ENCODE measurements around the gene TMEM87B.
"Not testable (repeated sequence)": the region's sequence is repeated elsewhere in the genome, so short reads cannot be mapped to it uniquely, and the experiment has no call there.

The TMEM87B gene

DNA sequence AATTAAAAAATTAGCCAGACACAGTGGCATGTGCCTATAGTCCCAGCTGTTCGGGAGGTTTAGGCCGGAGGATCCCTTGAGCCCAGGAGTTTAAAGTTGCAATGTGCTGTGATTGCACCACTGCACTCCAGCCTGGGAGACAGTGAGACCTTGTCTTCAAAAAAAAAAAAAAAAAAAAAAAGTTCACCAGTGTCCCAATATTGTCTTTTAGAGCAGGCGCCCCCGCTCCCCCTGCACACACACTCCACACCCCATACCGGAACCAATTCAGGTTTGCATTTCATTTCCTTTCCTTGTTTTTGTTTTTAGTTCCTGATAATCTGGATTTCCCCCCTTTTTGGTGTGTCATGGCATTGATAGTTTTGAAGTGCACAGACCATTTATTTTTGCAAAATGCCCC, 10.4 kb downstream of the TMEM87B start:
- FAIRE-seq, result no peak
- no peak for DNase-seq (ENCODE audit: low spot score)

DNA sequence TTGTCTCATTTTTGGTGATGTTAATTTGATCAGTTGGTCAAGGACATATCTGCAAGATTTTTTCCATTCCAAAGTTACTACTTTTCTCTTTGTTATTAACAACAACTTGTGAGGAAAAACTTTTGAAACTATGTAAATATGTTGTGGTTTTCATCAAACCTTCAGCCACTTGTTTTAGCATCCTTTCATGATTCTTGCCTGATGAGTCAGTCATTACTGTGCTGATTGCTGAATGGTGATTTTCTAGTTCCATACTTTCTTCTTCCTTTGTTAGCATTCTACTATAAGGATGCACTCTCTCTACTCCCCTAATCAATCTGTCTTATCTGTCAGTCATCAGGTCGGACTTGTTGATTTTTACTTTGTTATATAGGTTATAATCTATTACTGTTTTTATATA, 10.9 kb downstream of the TMEM87B start:
- no peak for DNase-seq (ENCODE audit: low spot score)
- FAIRE-seq, result peak; percentile 27

DNA sequence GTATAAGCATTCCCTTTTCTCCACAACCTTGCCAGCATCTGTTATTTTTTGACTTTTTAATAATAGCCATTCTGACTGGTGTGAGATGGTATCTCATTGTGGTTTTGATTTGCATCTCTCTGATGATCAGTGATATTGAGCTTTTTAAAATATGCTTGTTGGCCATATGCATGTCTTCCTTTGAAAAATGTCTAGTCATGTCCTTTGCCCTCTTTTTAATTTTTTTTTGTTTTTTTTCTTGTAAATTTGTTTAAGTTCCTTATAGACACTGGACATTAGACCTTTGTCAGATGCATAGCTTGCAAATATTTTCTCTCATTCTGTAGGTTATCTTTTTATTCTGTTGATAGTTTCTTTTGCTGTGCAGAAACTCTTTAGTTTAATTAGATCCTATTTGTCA, 14.7 kb downstream of the TMEM87B start:
- DNase-seq (ENCODE audit: low spot score); FAIRE-seq: not testable (repeated sequence)

DNA sequence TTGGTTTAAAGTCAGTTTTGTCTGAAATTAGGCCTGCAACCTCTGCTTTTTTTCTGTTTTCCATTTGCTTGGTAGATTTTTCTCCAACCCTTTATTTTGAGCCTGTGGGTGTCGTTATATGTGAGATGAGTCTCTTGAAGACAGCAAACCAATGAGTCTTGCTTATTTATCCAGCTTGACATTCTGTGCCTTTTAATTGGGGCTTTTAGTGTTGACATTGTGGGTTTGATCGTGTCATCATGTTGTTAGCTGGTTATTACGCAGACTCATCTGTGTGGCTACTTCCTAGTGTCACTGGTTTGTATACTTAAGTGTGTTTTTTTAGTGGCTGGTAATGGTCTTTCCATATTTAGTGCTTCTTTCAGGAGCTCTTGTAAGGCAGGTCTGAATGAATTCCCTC, 18.8 kb downstream of the TMEM87B start:
- FAIRE-seq, result no peak
- DNase-seq (ENCODE audit: low spot score), result no peak

DNA sequence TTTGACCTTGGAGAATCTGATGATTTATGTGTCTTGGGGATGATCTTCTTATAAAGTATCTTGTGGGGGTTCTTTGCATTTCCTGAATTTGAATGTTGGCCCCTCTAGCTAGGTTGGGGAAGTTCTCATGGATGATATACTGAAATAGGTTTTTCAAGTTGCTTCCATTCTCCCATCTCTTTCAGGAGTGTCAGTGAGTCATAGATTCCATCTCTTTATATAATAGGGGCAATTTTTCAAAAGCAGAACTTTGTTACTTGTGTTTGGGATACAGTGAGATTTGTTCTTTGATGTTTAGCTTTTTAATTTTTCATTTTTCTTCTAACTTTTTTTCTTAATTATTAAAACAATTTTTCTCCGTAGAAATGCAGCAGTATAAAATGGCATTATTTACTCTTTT, 19.4 kb downstream of the TMEM87B start:
- no peak for FAIRE-seq
- no peak for DNase-seq (ENCODE audit: low spot score)

DNA sequence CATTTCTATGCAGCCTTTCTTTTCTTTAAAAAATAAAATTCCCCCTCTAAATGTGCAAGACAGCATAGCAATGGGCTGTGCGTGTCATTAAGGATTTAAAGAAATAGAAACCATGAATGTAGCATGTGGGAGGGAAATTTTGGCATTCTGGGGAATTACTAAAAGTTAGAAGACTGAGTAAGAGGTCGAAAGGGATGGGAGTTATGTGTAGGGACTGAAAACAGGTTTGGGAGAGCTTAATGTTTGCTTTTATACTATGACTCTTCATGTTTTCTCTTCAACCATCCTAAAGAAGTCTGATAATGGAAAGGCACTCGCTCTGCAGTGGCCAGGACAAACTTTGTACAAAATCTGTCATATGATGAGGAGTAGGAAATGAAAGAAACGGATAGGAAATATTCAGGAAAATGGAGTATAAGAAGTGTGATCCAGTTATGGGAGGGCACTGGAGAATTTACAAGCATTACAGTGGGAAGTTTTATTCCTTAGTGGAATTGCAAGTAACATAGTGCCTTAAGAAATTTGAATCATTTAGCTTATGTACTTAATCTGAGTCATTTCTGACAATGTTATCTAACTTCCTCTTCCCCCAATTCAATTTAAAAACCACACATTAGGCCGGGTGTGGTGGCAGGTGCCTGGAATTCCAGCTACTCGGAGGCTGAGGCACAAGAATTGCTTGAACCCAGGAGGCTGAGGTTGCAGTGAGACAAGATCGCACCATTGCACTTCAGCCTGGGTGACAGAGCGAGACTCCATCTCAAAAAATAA, 20.6 kb downstream of the TMEM87B start:
- no peak for DNase-seq (ENCODE audit: low spot score)
- FAIRE-seq, result no peak

DNA sequence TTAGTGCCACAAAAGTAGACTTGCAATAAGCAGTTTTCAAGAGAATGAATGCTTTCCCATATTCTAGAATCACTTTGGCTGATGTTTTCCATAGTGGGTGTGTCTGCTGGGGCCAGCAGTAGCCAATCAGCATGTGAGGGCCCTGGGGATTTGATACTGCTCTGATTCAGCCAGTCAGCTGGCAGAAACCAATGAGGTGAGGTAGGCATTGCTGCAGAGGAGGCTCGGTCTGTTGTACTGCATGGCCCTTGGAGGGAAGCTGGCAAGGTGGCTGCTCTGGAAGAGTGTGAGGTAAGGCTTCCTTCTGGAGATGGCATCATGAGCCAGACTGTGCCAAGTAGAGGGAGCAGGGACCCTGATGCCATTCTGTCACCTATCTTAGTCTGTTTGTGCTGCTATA, 22.7 kb downstream of the TMEM87B start:
- DNase-seq (ENCODE audit: low spot score), result no peak
- no peak for FAIRE-seq

DNA sequence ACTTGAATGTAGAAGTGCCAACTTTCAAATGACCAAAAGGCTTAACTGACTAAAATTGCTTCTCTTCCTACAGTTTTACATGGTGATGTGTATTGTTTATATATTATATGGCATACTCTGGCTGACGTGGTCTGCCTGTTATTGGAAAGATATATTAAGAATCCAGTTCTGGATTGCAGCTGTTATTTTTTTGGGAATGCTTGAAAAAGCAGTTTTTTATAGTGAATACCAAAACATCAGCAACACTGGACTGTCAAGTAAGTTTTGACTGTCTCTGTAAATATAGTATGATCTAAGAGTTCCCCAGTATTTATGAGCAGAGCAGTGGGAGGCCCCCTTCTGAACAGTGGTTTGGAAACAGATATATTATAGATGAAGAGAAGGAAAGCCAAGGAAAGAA, 26.2 kb downstream of the TMEM87B start:
- FAIRE-seq, result no peak
- DNase-seq (ENCODE audit: low spot score), result no peak

DNA sequence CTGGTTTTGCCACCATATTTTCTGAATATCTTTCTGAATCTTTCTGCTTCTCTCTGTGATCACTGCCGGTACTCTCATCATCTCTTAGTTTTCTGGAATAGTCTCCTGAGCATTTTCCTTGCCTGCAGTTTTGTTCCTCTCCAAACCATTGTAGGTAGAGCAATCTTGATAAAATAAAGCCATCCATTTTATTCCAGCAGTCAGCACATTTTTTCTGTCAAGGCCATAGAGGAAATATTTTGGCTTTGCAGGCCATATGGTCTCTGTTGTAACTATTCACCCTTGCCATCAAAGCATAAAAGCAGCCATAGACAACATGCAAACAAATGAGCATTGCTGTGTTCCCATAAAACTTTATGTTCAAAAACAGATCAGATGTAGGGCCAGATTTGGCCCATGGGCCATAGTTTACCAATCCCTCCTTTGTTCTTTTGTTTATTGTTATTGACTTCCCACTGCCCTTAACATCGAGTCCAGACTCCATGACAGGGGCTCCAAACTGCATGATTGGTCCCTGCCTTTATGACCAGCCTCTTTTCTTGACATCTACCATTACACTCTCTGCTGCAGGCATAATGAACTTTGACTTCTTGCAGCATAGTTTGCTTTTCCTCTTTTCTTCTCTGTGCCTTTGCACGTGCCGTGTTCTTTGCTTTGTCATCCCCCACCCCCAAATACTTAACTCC, 29.8 kb downstream of the TMEM87B start:
- no peak for DNase-seq (ENCODE audit: low spot score)
- FAIRE-seq, result no peak

DNA sequence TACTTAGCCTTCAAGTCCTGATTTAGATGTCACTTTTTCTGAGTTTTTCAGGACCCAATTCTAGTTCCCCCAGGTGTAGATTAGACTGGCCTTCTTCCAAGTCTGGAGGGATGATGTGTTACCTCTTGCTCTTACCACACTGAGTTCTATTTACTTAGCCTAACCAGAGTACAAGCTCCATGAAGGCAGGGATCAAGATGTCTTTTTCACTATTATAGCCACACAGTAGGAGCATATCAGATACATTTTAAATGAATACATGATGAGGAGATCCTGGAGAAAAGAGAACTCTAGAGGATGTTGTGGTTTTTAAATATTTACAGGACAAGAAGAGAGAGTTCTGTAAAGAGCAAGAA, 30.3 kb downstream of the TMEM87B start:
- no peak for DNase-seq (ENCODE audit: low spot score)
- no peak for FAIRE-seq

DNA sequence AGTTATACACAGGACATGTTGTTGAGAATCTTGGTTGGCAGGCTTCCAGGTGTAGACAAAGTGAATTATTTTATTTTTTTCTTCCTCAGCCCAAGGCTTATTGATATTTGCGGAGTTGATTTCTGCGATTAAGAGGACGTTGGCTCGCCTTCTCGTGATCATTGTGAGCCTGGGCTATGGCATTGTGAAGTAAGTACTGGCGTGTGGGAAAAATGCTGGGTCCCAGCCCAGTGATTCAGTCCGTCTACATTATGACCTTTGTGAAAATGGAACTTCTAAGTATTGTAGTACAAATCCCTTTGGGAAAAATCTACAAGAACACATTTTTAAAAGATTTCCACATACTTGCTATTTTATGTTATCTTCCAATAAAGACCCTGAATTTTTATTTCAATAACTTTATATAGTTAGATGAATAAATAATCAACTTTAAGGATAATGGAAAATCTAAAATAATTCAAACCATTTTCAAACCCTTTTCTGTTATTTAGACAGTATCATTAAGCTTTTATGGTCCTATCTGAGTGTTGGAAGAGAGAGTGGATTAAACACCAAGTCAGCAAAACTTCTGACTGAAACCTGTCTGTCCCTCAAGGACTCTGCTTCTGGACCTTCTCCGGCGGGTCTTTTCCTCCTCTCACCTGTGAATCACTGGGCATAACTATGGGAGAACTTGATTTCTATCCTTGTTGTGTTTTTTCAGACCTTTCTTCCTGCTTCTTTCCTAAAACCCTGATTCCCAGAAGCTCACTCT, 31.0 kb downstream of the TMEM87B start:
- DNase-seq (ENCODE audit: low spot score), result no peak
- no peak for FAIRE-seq

DNA sequence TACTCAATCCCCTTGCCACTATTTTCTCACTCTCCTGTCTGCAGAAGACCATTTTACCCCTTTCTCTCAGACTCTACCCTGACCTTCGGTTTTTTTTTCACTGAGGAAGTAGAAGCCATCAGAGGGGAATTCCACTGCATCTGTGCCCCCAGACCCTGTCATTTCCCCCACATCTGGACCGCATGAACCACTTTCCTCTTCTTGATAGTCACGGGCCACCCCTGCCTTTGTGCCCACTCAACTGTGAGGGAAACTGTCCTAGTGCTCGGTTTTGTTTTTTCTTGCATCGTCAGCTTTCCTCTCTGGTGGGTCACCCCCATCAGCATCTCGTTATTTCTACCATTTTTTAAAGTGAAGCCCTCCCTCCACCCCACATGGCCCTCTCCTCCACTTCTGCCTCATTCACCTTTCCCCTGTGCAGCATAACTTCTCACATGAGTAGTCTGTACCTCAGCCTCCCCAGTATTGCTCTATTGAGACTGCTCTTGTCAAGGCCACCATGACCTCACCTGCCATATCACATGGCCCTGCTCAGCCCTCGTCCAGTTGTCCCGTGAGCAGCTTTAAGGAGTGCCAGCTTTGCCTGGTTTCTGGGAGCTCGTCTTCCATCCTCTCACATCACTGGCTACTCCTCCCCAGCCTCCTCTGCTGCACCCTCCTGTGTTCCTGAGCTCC, 32.4 kb downstream of the TMEM87B start:
- DNase-seq (ENCODE audit: low spot score), result no peak

DNA sequence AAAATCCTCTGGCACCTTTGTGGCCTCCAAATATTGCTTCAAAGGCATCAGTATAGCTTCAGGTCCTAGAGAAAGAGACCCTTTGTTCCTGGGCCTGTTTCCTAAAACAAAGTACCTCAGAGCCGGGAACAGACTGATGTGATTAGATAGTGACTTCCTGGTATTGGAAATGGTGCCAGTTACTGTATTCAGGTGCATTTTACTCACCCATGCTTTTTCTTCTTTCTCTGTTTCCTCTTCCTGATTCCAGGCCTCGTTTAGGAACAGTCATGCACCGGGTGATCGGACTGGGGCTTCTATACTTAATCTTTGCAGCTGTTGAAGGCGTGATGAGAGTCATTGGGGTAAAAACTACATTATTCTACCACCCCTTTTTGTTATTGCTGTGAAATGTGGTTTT, 34.3 kb downstream of the TMEM87B start:
- DNase-seq (ENCODE audit: low spot score), result no peak
- no peak for FAIRE-seq

More for the DNA sequence above, 32.4 kb downstream of the TMEM87B start:
- FAIRE-seq, result no peak

DNA sequence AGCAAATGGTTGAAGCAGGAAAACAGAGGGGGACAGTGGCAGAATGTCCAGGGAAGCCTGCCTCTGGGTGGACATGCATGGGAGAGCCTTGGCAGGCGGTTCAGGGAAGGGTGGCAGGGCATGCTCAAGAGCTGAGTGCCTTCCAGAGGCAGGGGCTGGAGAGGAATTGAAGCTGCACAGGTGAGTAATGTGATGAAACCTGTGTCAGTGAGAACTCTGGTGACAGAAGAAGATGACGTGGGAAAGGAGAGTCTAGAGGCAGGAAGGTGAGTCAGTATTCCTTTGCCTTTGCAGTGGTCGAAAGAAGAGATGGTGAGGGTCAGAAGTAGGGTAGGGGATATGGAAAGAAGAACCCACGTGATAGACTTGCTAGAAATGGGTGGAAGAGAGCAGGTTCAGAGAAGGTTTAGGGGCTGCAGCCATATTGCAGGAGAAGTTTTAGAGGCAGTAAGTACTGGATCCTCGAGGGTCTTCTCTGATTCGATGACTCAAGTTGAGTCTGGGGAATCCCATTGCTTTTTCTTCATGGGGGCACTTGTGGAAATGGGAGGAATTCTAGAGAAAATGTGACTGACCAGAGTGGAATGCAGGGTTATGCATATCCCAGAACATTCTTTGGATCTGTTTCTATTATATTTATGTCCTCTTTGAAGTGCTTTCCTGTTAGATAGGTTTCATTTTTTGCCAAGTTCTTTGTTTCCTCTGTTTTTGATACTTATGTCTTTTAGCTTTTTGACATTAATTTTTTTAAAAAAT, 37.4 kb downstream of the TMEM87B start:
- FAIRE-seq (no peak), DNase-seq (ENCODE audit: low spot score) (peak; percentile 33)

DNA sequence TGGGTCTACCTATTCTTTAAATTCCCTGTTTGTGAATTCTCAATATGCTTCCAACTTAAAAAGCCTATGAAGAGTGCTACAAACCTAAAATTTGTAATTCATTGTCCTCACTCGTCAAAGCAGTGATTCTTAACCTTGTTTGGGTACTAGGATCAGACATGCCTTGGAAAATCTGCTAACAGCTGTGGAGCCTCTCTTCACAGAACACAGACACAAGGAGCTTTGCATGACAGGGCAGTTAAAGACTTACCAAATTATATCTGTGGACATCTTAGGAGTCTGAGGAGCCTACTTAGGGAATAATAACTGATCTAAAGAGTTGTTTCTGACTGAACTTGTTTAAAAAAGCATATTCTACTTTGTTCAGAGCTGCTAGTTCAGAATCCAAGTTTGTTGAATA, 38.1 kb downstream of the TMEM87B start:
- no peak for DNase-seq (ENCODE audit: low spot score)
- no peak for FAIRE-seq

DNA sequence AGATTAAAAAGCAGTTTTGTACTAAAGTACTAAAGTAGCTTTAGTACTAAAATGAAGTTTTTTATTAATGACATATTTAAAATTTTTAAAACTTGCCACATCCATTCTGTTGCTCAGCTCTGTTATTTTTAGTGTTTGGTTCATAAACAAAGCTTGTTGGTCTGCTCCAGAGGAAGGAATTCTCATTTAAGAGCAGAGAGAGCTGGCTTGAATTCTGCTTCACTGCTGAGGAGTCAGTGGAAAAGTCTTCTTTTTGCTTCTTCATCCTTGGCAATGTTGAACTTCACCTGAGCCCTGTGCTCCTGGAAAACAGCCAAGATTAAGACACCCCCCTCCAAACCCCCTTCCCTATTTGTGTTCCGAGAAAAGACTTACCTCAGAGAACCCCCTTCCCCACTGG, 40.6 kb downstream of the TMEM87B start:
- DNase-seq (ENCODE audit: low spot score) (no peak), FAIRE-seq (no peak)

DNA sequence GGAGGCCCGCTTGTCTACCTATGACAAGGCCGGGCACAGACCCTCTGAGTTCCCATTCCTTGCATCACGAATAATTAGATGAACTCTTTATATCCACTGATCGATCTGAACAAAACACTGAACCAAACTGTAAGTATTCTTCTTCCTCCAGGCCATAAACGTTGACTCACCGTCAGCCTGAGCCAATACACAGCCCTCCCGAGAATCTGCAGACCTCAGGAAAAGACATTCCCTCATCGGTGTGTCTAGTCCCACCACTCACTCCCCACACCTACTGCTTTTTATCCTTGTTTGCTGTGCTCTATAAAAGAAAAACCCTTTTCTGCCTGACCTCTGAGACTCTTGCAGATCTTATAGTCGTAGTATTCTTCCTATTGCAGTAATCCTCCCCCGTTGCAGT, 41.0 kb downstream of the TMEM87B start:
- DNase-seq (ENCODE audit: low spot score) (no peak), FAIRE-seq (no peak)

DNA sequence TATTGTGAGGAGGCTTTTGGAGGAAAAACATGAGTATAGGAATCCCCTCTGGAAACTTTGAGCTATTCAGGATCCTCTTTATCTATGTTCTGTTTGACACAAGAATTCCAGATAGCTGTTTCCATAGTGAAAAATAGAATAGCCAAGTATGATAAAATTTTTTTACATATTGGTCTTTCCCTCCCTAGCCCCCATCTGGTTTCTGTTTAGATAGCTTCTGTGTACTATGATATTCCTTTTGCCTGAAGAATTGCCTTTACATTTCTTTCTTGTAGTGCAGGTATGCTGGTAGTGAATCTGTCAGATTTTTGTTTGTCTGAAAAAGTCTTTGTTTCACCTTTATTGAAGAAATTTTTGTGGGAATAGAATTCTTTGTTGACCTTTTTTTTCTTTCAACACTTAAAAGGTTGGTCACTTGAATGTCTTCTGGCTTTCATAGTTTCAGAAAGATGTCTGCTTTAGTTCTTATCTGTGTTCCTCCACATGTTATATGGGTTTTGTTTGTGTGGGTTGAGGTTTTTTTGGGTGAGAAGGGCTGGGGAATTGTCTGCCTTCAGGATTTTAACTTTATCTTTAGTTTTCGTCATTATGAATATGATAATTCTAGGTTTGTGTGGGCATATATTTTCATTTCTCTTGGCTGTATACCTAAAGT, 53.2 kb downstream of the TMEM87B start:
- FAIRE-seq (no peak), DNase-seq (ENCODE audit: low spot score) (no peak)

DNA sequence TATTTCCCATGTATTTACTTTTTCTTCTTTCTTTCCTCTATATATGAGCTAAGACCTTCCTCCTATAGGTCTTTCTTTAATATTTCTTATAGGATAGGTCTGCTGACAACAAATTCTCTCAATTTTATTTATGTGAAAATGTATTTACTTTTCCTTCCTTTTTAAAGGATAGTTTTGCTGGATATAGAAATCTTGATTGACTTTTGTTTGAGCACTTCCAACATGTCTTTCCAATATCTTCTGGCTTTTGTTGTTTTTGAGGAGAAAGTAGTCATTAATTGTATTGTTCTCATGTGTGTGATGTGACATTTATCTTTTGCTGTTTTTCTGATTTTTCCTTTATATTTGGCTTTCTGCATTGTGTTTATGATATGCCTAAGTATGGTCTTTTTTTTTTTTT, 54.2 kb downstream of the TMEM87B start:
- FAIRE-seq (no peak), DNase-seq (ENCODE audit: low spot score) (no peak)

DNA sequence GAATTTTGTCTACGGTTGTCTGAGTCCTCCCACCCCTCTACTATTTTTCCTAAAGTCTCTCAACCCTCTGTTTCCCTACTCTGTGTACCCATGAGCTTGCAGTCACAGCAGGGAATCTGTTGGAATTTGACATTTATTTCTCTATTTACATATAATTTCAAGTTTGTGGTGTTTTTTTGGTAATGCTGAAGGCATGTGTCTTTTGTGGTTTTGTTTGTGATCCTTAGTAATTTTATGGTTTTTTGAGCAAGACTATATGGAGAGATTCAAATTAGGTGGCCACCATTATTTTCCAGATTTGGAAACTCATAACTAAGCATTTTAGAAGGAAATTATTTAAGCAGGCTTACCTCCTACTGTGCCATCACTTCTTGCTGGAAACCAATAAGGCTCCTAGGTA, 55.9 kb downstream of the TMEM87B start:
- DNase-seq (ENCODE audit: low spot score) (no peak), FAIRE-seq (no peak)

DNA sequence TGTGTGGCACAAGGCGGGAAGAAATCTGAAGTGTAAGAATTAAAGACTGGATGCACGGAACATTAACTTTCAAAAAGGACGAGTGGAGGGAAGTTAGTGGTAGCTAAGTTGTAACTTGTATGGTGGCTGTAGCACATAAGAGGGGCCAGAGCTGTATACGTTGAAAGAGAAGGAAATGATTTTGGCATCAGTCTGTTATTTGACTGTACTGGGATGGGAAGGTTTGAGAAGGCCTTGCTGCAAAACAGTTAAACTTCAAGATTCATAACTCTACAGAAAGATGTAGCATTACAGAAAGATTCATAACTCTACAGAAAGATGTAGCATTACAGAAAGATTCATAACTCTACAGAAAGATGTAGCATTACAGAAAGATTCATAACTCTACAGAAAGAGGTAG, 58.3 kb downstream of the TMEM87B start:
- DNase-seq (ENCODE audit: low spot score); FAIRE-seq: not testable (repeated sequence)
